ENCODE data around the gene HS2ST1.

HS2ST1 gene

DNA sequence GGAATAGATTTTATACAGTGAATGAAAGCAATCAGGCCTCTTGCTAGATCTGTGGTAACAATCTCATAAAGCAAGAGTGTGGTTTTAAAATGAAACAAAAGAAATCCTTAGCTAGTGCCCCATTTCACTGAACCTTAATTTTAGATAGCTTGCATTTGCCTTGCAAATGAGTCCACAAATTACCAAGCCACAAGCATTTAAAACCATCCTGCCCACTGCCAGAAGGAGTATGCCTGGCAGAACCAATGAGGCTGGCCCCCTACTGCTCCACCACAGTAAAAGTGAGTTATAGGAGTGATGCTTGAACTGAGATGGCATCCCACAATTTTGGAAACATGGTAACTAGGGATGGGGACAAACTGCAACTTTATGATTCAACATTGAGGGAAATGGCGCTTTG lies 207.8 kb downstream of the HS2ST1 start:
- no peak overlapping the region for H3K4me3 ChIP-seq
- no peak for DNase-seq (ENCODE audit: low spot score)
- TF ChIP-seq, protein P1, sequence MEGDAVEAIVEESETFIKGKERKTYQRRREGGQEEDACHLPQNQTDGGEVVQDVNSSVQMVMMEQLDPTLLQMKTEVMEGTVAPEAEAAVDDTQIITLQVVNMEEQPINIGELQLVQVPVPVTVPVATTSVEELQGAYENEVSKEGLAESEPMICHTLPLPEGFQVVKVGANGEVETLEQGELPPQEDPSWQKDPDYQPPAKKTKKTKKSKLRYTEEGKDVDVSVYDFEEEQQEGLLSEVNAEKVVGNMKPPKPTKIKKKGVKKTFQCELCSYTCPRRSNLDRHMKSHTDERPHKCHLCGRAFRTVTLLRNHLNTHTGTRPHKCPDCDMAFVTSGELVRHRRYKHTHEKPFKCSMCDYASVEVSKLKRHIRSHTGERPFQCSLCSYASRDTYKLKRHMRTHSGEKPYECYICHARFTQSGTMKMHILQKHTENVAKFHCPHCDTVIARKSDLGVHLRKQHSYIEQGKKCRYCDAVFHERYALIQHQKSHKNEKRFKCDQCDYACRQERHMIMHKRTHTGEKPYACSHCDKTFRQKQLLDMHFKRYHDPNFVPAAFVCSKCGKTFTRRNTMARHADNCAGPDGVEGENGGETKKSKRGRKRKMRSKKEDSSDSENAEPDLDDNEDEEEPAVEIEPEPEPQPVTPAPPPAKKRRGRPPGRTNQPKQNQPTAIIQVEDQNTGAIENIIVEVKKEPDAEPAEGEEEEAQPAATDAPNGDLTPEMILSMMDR (IDR thresholded peaks at IDR 0.05): no peak
- H3K27ac ChIP-seq: no peak overlapping the region

DNA sequence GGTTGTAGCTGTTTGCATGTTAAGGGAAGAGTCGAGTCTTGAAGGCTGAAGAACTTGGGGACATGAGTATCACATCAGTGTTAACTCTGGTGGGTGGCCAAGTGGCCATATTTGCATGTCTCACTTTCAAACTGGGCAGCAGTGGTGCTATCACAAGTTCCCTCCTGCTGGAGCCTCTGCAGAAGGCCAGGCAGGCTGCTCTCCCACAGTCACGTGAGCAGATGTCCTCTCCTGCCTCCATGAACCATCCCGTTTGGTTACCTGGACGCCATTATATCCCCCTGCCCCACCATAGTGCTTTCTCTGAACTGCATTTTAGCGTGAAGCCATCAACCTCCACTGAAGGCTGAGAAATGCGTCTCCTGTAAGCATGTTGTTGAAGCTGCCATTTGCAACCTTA lies 209.2 kb downstream of the HS2ST1 start:
- TF ChIP-seq, protein P1 (IDR thresholded peaks at IDR 0.05): no peak
- DNase-seq (ENCODE audit: low spot score): no peak
- Histone ChIP-seq H3K27ac (no peak overlapping the region), H3K4me3 (no peak overlapping the region)

- no peak overlapping the region for H3K4me3 ChIP-seq
- no peak for DNase-seq (ENCODE audit: low spot score)
- TF ChIP-seq, protein P1 (IDR thresholded peaks at IDR 0.05): no peak
- no peak overlapping the region for H3K27ac ChIP-seq
Measured at GRCh38 chr1:87126886-87127505, 212.6 kb downstream of the HS2ST1 start.

DNA sequence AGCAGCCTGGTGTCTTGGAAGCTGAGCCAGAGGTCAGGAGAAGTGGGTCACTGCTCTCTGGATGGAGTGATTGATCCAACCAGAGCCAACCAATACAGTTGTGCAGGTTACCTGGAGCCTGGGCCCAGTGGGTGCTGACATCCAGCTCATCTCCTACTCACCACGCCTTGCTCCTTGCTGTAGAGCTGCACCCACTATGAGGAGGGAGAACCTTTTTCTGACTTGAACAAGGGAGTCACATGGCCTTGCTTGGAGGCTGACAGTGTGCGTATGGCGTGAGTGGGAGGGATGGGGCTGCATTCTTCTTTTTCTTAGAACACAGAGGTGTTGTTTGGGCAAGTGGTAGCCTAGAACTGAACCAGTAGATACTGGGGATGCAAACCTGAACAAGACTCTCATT lies 213.1 kb downstream of the HS2ST1 start:
- no peak overlapping the region for H3K4me3 ChIP-seq
- TF ChIP-seq, protein P1 (IDR thresholded peaks at IDR 0.05): no peak
- no peak overlapping the region for H3K27ac ChIP-seq
- DNase-seq (ENCODE audit: low spot score): no peak

GRCh38 chr1:87129038-87129437 lies 214.6 kb downstream of the HS2ST1 start:
- H3K27ac ChIP-seq: no peak overlapping the region
- no peak for DNase-seq (ENCODE audit: low spot score)
- TF ChIP-seq, protein P1 (IDR thresholded peaks at IDR 0.05): no peak
- H3K4me3 ChIP-seq: no peak overlapping the region

- Histone ChIP-seq H3K4me3 (peak overlapping the region; percentile 51), H3K27ac (peak overlapping the region in 1 of 2 donors; percentile 74)
- no peak for DNase-seq (ENCODE audit: low spot score)
- TF ChIP-seq, protein P1 (IDR thresholded peaks at IDR 0.05): no peak
Measured at GRCh38 chr1:87129606-87130005, 215.2 kb downstream of the HS2ST1 start.

- Histone ChIP-seq H3K27ac (peak overlapping the region in 1 of 2 donors; percentile 74), H3K4me3 (peak overlapping the region; percentile 51)
- no peak for DNase-seq (ENCODE audit: low spot score)
- TF ChIP-seq, protein P1 (IDR thresholded peaks at IDR 0.05): no peak
Measured at GRCh38 chr1:87130438-87130837, 216.0 kb downstream of the HS2ST1 start.
